OCI-LY7 (cell line): Measurements from ENCODE around the gene GJE1. TPM values are rescaled to one million over a fixed set of nuclear protein-coding genes. Genes with fewer than 3 reads are reported as not detected.

Experiments
- BruUV-seq: library from RNA; stranded (reverse); fragments of 400-500 nt; replicated peaks from 2 replicates; lab custom pipeline; 2021; lab: Mats Ljungman, UMichigan
- CTCF ChIA-PET: fragments of 300-600 bp; sonication (Branson Sonifier 250); formaldehyde crosslinking; loops from one replicate; lab custom pipeline; 2022; ENCODE audit warnings: antibody characterized with exemption; ENCODE audit not compliant: unreplicated experiment; lab: Charles Lee
- POLR2A ChIA-PET: fragments of 300-600 bp; sonication (Branson Sonifier 250); formaldehyde crosslinking; loops from one replicate; lab custom pipeline; 2022; ENCODE audit warnings: antibody characterized with exemption; lab: Charles Lee
- DNase-seq: peaks from one replicate; pipeline ENCODE4 v3.0.0-alpha.2; 2015; ENCODE audit warnings: low spot score
- H2AFZ ChIP-seq: fragments of 200-600 bp; sonication (generic), shearing (Covaris generic); 2 replicates; pipeline ENCODE4 v1.6.1; 2014; ENCODE audit warnings: mild to moderate bottlenecking, antibody characterized with exemption, low read length, moderate library complexity
- H3K27ac ChIP-seq: fragments of 200-600 bp; sonication (generic); 2 replicates; pipeline ENCODE4 v1.5.1; 2014; ENCODE audit warnings: mixed run types, low read depth, mild to moderate bottlenecking, moderate library complexity, low read length, inconsistent platforms; ENCODE audit not compliant: poor library complexity, severe bottlenecking
- H3K36me3 ChIP-seq: fragments of 200-600 bp; sonication (generic); 2 replicates; pipeline ENCODE4 v1.6.1; 2014; ENCODE audit warnings: mild to moderate bottlenecking, antibody characterized with exemption, low read length, moderate library complexity, mixed read lengths; ENCODE audit not compliant: insufficient read depth
- H3K4me1 ChIP-seq: fragments of 200-600 bp; sonication (generic); 2 replicates; pipeline ENCODE4 v1.5.1; 2014; ENCODE audit warnings: mild to moderate bottlenecking, low read length; ENCODE audit not compliant: insufficient read depth, poor library complexity, severe bottlenecking
- H3K4me2 ChIP-seq: fragments of 200-600 bp; sonication (generic); 2 replicates; pipeline ENCODE4 v1.6.1; 2014; ENCODE audit warnings: mild to moderate bottlenecking, low read length
- H3K4me3 ChIP-seq: fragments of 200-600 bp; sonication (generic); 2 replicates; pipeline ENCODE4 v1.5.1; 2014; ENCODE audit warnings: mild to moderate bottlenecking, low read depth, low read length; ENCODE audit not compliant: poor library complexity, severe bottlenecking
- H3K79me2 ChIP-seq: fragments of 200-600 bp; sonication (generic); 2 replicates; pipeline ENCODE4 v1.6.1; 2016; ENCODE audit warnings: low read depth, mild to moderate bottlenecking, low read length, moderate library complexity, mixed read lengths; ENCODE audit not compliant: insufficient read depth
- H3K9me2 ChIP-seq: fragments of 200-600 bp; sonication (generic); 2 replicates; pipeline ENCODE4 v1.6.1; 2016; ENCODE audit warnings: mild to moderate bottlenecking, low read length, mixed read lengths; ENCODE audit not compliant: insufficient read depth
- H3K9me3 ChIP-seq: fragments of 200-600 bp; sonication (generic); 2 replicates; pipeline ENCODE4 v1.6.1; 2014; ENCODE audit warnings: mild to moderate bottlenecking, mixed run types, low read length, mixed read lengths
- H4K20me1 ChIP-seq: fragments of 200-600 bp; sonication (generic); 2 replicates; pipeline ENCODE4 v1.6.1; 2014; ENCODE audit warnings: mild to moderate bottlenecking, antibody characterized with exemption, low read length, moderate library complexity, mixed read lengths; ENCODE audit not compliant: insufficient read depth
- EZH2phosphoT487 ChIP-seq: fragments of 200-600 bp; sonication (generic); IDR thresholded peaks from 2 replicates; pipeline ENCODE4 v1.6.1; 2018; ENCODE audit warnings: low read depth, borderline replicate concordance, mild to moderate bottlenecking, mixed run types, antibody characterized with exemption, low read length, moderate library complexity, mixed read lengths
- intact Hi-C: fragments of 100-400 bp; cut with micrococcal nuclease; formaldehyde crosslinking; loops from one replicate; pipeline ENCODE4 v1.10.0; 2022; ENCODE audit not compliant: unreplicated experiment
- total RNA-seq, 2 experiments: library from RNA; depleted of rRNA in 1 of 2; stranded (reverse); fragments of >200 nt in 1 of 2; shearing (Covaris generic) in 1 of 2; gene quantifications; 2 replicates each; pipeline ENCODE4 v1.2.3, GENCODE V29; 2014 to 2022
- TF ChIP-seq, protein P1 (sequence below): fragments of 200-600 bp; sonication (generic); conservative IDR thresholded peaks from 2 replicates; pipeline ENCODE4 v1.5.1; 2014; ENCODE audit warnings: mild to moderate bottlenecking, antibody characterized with exemption, low read length, moderate library complexity, mixed read lengths

The GJE1 gene
- total RNA-seq, 2 experiments from 2014 or later, result not detected

DNA sequence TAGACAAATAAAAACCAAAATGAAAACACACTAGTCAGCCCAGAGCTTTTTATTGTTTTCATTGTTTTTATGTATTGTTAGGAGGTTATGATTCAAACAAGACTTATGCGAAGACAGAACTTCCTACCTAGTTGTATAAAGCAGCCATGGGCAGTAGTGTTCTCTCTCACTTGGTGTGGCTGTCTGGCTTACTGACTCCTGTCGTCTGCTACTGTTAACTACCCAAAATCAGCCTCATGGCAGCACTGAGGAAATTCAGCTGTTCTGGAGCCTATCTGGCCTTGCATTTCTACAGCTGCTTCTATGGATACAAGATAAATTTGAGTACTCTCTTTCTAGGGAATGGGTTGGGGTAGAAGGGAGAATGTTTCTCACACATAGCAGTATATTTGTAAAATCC is 34.8 kb downstream of the GJE1 start:
- peaks cover 38% of the 10 kb centered on the region; the same call in 1 of the 2 replicates for H3K79me2 ChIP-seq
- no peak overlapping the region for H3K27ac ChIP-seq
- no peak overlapping the region for H3K4me3 ChIP-seq
- no peak overlapping the region for H2AFZ ChIP-seq
- H3K9me2 ChIP-seq, result no peaks in the 10 kb centered on the region
- no peaks in the 10 kb centered on the region for H3K9me3 ChIP-seq
- no TSS peak for BruUV-seq
- ChIA-PET CTCF (no interaction called here), POLR2A (interaction anchor here (0.6 kb wide), 1 partner anchor 481 kb away, joined by 3 read pairs; no protein-coding TSS in a partner anchor)
- no peak for DNase-seq
- intact Hi-C loops, result no loop called here
- H3K4me2 ChIP-seq, result no peak overlapping the region
- 0 out of 2 replicates have a peak, but pooled peaks cover 6% of the 10 kb centered on the region for H4K20me1 ChIP-seq
- no peaks in the 10 kb centered on the region for H3K4me1 ChIP-seq
- TF ChIP-seq EZH2phosphoT487, result no peak
- TF ChIP-seq, protein P1, sequence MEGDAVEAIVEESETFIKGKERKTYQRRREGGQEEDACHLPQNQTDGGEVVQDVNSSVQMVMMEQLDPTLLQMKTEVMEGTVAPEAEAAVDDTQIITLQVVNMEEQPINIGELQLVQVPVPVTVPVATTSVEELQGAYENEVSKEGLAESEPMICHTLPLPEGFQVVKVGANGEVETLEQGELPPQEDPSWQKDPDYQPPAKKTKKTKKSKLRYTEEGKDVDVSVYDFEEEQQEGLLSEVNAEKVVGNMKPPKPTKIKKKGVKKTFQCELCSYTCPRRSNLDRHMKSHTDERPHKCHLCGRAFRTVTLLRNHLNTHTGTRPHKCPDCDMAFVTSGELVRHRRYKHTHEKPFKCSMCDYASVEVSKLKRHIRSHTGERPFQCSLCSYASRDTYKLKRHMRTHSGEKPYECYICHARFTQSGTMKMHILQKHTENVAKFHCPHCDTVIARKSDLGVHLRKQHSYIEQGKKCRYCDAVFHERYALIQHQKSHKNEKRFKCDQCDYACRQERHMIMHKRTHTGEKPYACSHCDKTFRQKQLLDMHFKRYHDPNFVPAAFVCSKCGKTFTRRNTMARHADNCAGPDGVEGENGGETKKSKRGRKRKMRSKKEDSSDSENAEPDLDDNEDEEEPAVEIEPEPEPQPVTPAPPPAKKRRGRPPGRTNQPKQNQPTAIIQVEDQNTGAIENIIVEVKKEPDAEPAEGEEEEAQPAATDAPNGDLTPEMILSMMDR, result no peak
- peaks cover 52% of the 10 kb centered on the region for H3K36me3 ChIP-seq

DNA sequence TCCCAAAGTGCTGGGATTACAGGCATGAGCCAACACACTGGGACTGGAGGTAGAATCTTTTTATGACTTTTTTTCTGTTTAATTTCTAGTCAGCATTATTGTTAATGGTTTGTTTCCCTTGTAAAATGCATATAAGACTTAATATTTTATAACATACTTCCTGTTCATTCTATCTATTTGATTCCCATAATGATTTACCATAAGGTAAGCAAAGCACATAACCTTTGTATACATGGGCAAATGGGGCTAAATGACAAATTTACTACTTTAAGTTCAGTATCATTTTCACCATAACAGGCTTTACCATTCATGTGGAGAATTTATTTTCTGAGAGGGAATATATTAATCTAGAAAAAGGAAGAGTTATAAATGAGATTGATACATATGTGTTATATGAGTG is 38.6 kb downstream of the GJE1 start:
- no peak overlapping the region for H2AFZ ChIP-seq
- H3K27ac ChIP-seq, result no peak overlapping the region
- no peak overlapping the region for H3K4me2 ChIP-seq
- no TSS peak for BruUV-seq
- no peaks in the 10 kb centered on the region for H4K20me1 ChIP-seq
- H3K4me3 ChIP-seq, result no peak overlapping the region
- no peak for DNase-seq
- TF ChIP-seq, protein P1, result no peak
- no peak for TF ChIP-seq EZH2phosphoT487
- POLR2A ChIA-PET, result interaction anchor here (1.6 kb wide), 1 partner anchor 16 kb away, joined by 3 read pairs; no protein-coding TSS in a partner anchor
- intact Hi-C loops, result no loop called here
- no peaks in the 10 kb centered on the region for H3K9me2 ChIP-seq
- CTCF ChIA-PET, result no interaction called here
- no peaks in the 10 kb centered on the region; the same call in 1 of the 2 replicates for H3K79me2 ChIP-seq
- H3K9me3 ChIP-seq, result no peaks in the 10 kb centered on the region
- H3K36me3 ChIP-seq, result peaks cover 83% of the 10 kb centered on the region
- H3K4me1 ChIP-seq, result no peaks in the 10 kb centered on the region

DNA sequence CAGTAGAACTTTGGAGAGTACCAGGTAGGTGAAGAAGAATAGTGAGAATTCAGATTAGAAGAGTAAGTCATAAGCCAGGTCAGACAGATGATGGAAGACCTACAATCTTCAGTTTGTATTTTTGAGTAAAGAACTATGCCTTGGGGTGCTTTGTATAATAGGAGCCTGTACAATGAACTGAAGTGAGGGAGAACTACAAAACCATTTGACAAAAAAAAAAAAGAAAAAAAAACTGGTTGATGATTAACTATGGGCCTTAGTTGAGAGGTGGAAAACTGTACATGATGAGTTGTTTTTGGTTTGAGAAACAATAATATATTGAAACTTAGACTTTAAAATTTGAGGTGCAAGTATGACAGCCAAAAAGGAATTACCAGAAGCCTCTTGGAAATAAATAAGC is 40.0 kb downstream of the GJE1 start:
- no peak for DNase-seq
- H3K4me3 ChIP-seq, result no peak overlapping the region
- POLR2A ChIA-PET, result interaction anchor here (1.6 kb wide), 1 partner anchor 15 kb away, joined by 3 read pairs; no protein-coding TSS in a partner anchor
- intact Hi-C loops, result no loop called here
- H3K4me2 ChIP-seq, result no peak overlapping the region
- CTCF ChIA-PET, result interaction anchor here (0.5 kb wide), 1 partner anchor 35 kb away, joined by 4 read pairs; no protein-coding TSS in a partner anchor
- no peaks in the 10 kb centered on the region for H4K20me1 ChIP-seq
- no peak overlapping the region for H2AFZ ChIP-seq
- H3K9me2 ChIP-seq, result no peaks in the 10 kb centered on the region
- no peaks in the 10 kb centered on the region for H3K4me1 ChIP-seq
- peaks cover 86% of the 10 kb centered on the region for H3K36me3 ChIP-seq
- H3K9me3 ChIP-seq, result 0 out of 2 replicates have a peak, but pooled peaks cover under 1% of the 10 kb centered on the region
- H3K27ac ChIP-seq, result no peak overlapping the region
- BruUV-seq, result no TSS peak
- TF ChIP-seq EZH2phosphoT487, result no peak
- TF ChIP-seq, protein P1, result no peak
- no peaks in the 10 kb centered on the region for H3K79me2 ChIP-seq
